Stomach (tissue), 9 donors: ENCODE measurements around the gene KCNH8. TPM values are rescaled to one million over a fixed set of nuclear protein-coding genes. Genes with fewer than 3 reads are reported as not detected.

Experiments used
- DNase-seq, 2 donors: peaks; one replicate each; pipeline versions ENCODE4 v3.0.0 to v3.0.0-alpha.2; 2013 to 2019
- H3K27ac ChIP-seq, 5 donors: fragments of 200-600 bp in 4 of 5; sonication (generic) in 4 of 5; one replicate each; pipeline ENCODE4 v1.5.1; 2013 to 2019; ENCODE audit warnings: mild to moderate bottlenecking in 1 of 5, moderate library complexity in 1 of 5
- H3K27me3 ChIP-seq, 3 donors: fragments of 200-600 bp; sonication (generic); one replicate each; pipeline ENCODE4 v1.5.1; 2017 to 2019; ENCODE audit warnings: mixed run types in 1 of 3
- H3K36me3 ChIP-seq, 4 donors: fragments of 200-600 bp; sonication (generic); 1 replicate in 3 of 4; 2 replicates in 1 of 4; pipeline ENCODE4 v1.5.1; 2016 to 2019
- H3K4me1 ChIP-seq, 4 donors: fragments of 200-600 bp; sonication (generic); one replicate each; pipeline ENCODE4 v1.5.1; 2016 to 2019
- H3K4me3 ChIP-seq, 4 donors: fragments of 200-600 bp; sonication (generic) in 3 of 4; one replicate each; pipeline ENCODE4 v1.5.1; 2016 to 2019; ENCODE audit warnings: mild to moderate bottlenecking in 1 of 4
- H3K9me3 ChIP-seq, 4 donors: fragments of 200-600 bp; sonication (generic); one replicate each; pipeline ENCODE4 v1.5.1; 2016 to 2019
- EP300 ChIP-seq: sonication (generic); formaldehyde crosslinking; IDR thresholded peaks from one replicate; pipeline ENCODE4 v1.6.1; 2017; ENCODE audit warnings: antibody characterized with exemption
- POLR2A ChIP-seq, 4 donors: fragments of 450-650 bp; IDR thresholded peaks; one replicate each; pipeline ENCODE4 v1.6.1; 2016; ENCODE audit warnings: antibody characterized with exemption in 4 of 4, control low read depth in 2 of 4, mild to moderate bottlenecking in 1 of 4, moderate library complexity in 1 of 4
- POLR2AphosphoS5 ChIP-seq, 3 donors: sonication (generic); formaldehyde crosslinking; IDR thresholded peaks; one replicate each; pipeline ENCODE4 v1.6.1; 2016; ENCODE audit warnings: antibody characterized with exemption in 3 of 3
- WGBS, 5 donors: extraction: QIAGEN DNeasy Blood & Tissue Kit in 3 of 5; methylation state at CpG; one replicate each; pipeline versions ENCODE4 v1.1.5 to v1.1.7; 2013 to 2018; 5-methylcytosine and 5-hydroxymethylcytosine counted together
- intact Hi-C: fragments of 100-400 bp; cut with DNase I; formaldehyde crosslinking; loops from one replicate; pipeline ENCODE4 v1.15.1; 2023; ENCODE audit warnings: low total_unique reads
- polyA plus RNA-seq, 3 donors: library from polyadenylated mRNA; stranded (reverse); fragments of 200-250 nt; gene quantifications; one replicate each; pipeline ENCODE4 v1.2.3, GENCODE V29; 2013
- total RNA-seq, 5 donors: library from RNA; depleted of rRNA; stranded (reverse); fragments of >200 nt; gene quantifications; one replicate each; pipeline versions ENCODE4 v1.1.0 to v1.2.3, GENCODE V29; 2014 to 2016
- TF ChIP-seq, protein P1 (sequence below), 7 experiments: fragments of 450-650 bp in 4 of 7; fragments of 200-600 bp in 3 of 7; sonication (generic) in 3 of 7; IDR thresholded peaks; one replicate each; pipeline ENCODE4 v1.5.1; 2016 to 2019; ENCODE audit warnings: antibody characterized with exemption in 7 of 7, control low read depth in 2 of 7, mild to moderate bottlenecking in 1 of 7
- donor health status: healthy with polysubstance abuse.
- donor health status: Bipolar disorder and iron deficiency.
- donor health status: healthy.

KCNH8 gene
- total and polyA plus RNA-seq, 8 donors = 0.29 to 5.3 (median 0.89) TPM; not detected in 1

DNA sequence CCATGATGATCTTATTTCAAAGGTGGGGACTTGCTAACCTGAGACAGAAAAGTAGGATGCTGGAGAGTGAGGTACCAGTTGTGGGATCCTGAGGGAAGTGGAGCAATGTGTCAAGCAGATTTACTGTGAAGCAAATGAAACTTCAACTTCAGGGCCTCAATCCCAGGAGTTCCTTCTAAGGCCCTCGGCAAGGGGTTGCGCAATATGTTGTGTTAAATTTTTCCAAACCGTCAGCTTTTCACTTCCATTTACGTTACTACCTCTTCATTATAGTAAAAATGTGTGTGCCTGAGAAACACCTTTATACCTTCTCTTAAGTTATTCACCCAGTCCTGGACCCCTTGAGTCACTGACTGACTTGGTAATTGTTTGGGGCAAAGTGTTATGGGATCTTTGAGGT lies 42.5 kb upstream of the KCNH8 start:
- no peaks in the 10 kb centered on the region for H3K36me3 ChIP-seq
- no peak for DNase-seq
- H3K4me3 ChIP-seq = no peak overlapping the region
- H3K27ac ChIP-seq = no peak overlapping the region
- H3K9me3 ChIP-seq = no peaks in the 10 kb centered on the region
- 82 to 88% (median 85%) methylated on average over 4 of the region's 4 CpGs for WGBS, 5 donors
- intact Hi-C loops = no loop called here
- no peaks in the 10 kb centered on the region for H3K27me3 ChIP-seq
- no peaks in the 10 kb centered on the region for H3K4me1 ChIP-seq
- TF ChIP-seq POLR2A (IDR thresholded peaks at IDR 0.05) = no peak

DNA sequence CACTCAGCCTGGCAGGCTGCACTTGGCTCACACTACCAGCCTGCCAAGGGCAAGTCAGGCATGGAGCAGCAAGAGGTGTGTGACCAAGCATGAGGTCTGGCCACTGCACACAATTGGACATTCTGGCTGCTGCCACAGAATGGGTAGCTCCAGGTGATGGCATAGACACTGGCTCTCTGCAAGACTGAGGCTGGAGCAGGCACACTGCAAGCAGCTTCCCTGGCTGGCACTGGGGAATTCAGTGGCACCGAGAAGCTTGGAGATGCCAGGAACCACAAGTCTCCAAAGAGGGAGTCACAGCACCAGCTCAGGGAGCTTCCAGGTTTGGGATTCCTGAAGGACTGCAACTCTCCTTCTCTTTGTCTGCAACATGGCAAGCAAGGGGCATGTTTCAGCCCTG lies 42.0 kb upstream of the KCNH8 start:
- Histone ChIP-seq H3K9me3 (no peaks in the 10 kb centered on the region), H3K4me1 (no peaks in the 10 kb centered on the region), H3K4me3 (no peak overlapping the region), H3K27me3 (no peaks in the 10 kb centered on the region), H3K36me3 (no peaks in the 10 kb centered on the region), H3K27ac (no peak overlapping the region)
- TF ChIP-seq POLR2A (IDR thresholded peaks at IDR 0.05) = no peak
- no peak for TF ChIP-seq EP300
- no peak for TF ChIP-seq POLR2AphosphoS5 (IDR thresholded peaks at IDR 0.05)
- TF ChIP-seq, protein P1, sequence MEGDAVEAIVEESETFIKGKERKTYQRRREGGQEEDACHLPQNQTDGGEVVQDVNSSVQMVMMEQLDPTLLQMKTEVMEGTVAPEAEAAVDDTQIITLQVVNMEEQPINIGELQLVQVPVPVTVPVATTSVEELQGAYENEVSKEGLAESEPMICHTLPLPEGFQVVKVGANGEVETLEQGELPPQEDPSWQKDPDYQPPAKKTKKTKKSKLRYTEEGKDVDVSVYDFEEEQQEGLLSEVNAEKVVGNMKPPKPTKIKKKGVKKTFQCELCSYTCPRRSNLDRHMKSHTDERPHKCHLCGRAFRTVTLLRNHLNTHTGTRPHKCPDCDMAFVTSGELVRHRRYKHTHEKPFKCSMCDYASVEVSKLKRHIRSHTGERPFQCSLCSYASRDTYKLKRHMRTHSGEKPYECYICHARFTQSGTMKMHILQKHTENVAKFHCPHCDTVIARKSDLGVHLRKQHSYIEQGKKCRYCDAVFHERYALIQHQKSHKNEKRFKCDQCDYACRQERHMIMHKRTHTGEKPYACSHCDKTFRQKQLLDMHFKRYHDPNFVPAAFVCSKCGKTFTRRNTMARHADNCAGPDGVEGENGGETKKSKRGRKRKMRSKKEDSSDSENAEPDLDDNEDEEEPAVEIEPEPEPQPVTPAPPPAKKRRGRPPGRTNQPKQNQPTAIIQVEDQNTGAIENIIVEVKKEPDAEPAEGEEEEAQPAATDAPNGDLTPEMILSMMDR (IDR thresholded peaks at IDR 0.05) = no peak
- intact Hi-C loops = no loop called here
- no peak for DNase-seq
- WGBS, 5 donors = 90 to 100% (median 94%) methylated on average over 1 of the region's 1 CpG; no CpG with 5 or more reads in 2 of the 5 donors

DNA sequence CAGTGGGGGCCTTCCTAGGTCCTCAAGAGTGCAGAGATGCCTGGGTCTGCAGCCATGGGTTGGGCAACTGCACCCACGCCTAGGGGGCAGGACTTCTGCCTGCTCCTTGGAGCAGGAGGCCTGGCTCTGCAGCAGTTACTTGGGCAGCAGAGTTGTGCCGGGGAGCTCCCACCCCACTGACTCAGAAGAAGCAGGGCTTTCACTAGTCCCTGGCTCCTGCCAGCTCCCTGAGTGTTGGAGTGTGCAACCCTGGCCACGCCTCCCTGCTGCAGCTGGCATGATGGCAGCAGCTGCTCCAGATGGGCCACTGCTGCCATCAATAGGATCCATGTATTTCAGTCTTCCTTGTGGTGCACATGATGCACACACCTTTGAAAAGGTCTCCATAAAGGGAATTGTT lies 40.6 kb upstream of the KCNH8 start:
- WGBS, 5 donors = 69 to 87% (median 80%) methylated on average over 3 of the region's 3 CpGs; no CpG with 5 or more reads in 1 of the 5 donors
- Histone ChIP-seq H3K4me1 (no peaks in the 10 kb centered on the region), H3K27ac (no peak overlapping the region), H3K9me3 (no peaks in the 10 kb centered on the region), H3K4me3 (no peak overlapping the region), H3K36me3 (no peaks in the 10 kb centered on the region), H3K27me3 (no peaks in the 10 kb centered on the region)
- intact Hi-C loops = no loop called here
- no peak for DNase-seq
- TF ChIP-seq, protein P1 (IDR thresholded peaks at IDR 0.05) = no peak
- no peak for TF ChIP-seq POLR2AphosphoS5 (IDR thresholded peaks at IDR 0.05)

DNA sequence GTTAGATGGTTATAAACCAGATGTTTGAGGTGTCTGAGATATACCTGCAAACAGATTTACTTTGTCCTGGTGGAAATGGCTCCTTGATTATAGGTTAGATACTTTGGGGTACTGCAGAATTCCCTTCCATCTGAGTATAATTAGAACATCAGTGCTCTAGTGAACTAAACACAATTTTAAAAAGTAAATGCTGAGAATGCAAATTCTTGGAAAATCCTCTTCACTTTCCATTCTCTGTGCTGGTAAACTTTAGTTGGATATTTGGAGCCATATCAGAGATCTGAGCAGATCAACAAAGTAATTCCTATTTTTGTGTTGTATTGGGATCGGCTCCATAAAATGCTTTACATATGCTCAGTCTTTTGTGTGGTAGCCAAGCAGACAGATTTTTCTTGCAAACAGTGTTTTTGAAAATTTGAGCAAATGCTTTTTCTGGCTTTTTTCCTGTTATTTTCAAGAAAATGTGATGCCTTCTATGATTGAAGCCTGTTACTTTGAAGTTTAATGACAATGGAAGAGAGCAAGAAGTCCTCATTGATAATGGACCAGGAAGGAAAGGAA lies 37.9 kb upstream of the KCNH8 start:
- Histone ChIP-seq H3K4me3 (no peak overlapping the region), H3K9me3 (no peaks in the 10 kb centered on the region), H3K4me1 (no peaks in the 10 kb centered on the region), H3K27ac (no peak overlapping the region), H3K27me3 (no peaks in the 10 kb centered on the region), H3K36me3 (no peaks in the 10 kb centered on the region)
- TF ChIP-seq EP300 (no peak), POLR2AphosphoS5 (IDR thresholded peaks at IDR 0.05) (no peak), POLR2A (IDR thresholded peaks at IDR 0.05) (no peak)
- TF ChIP-seq, protein P1 (IDR thresholded peaks at IDR 0.05) = no peak
- WGBS, 5 donors = 81 to 98% (median 88%) methylated on average over 1 of the region's 1 CpG
- intact Hi-C loops = no loop called here
- no peak for DNase-seq

DNA sequence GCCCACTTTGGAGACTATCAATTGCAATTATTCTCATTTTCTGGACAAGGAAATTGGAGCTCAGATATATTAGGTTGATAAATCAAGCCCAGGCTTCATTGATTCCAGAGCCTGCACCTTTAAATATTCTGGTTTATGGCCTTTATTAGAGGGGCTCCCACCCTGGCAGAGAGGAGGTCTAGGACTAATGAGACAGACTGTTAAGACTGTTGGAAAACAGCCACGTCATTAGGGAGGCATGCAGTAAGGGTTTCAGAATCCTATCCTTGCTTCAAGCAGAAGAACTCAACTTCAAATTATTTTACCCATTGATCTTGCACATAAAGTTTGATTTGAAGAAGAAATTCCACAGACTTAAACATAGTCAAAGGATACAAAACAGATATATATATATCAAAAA lies 33.8 kb upstream of the KCNH8 start:
- Histone ChIP-seq H3K27ac (no peak overlapping the region), H3K27me3 (peaks cover 0 to 5% (median 0%) of the 10 kb centered on the region in 3 donors), H3K4me3 (no peak overlapping the region), H3K9me3 (peaks cover 0 to 9% (median 0%) of the 10 kb centered on the region in 4 donors), H3K36me3 (no peaks in the 10 kb centered on the region), H3K4me1 (no peaks in the 10 kb centered on the region)
- TF ChIP-seq POLR2A (IDR thresholded peaks at IDR 0.05) (no peak), POLR2AphosphoS5 (IDR thresholded peaks at IDR 0.05) (no peak), EP300 (no peak)
- TF ChIP-seq, protein P1 (IDR thresholded peaks at IDR 0.05) = no peak
- intact Hi-C loops = no loop called here
- 40 to 73% (median 59%) methylated on average over 1 of the region's 1 CpG for WGBS, 5 donors
- DNase-seq = peak in 1 of 2 donors; percentile 6
